ENCODE data around the gene RNPC3.
"Not testable (repeated sequence)": the region's sequence is repeated elsewhere in the genome, so short reads cannot be mapped to it uniquely, and the experiment has no call there.

The RNPC3 gene

GRCh38 chr1:103546496-103546895 lies 21.0 kb downstream of the RNPC3 start:
- TF ChIP-seq CTCF (IDR thresholded peaks at IDR 0.05; ENCODE audit: low read depth, low read length, missing control alignments) = no peak
- no peak for DNase-seq (ENCODE audit: extremely low read depth, low read depth)

GRCh38 chr1:103547840-103548239 lies 22.3 kb downstream of the RNPC3 start:
- no peak for TF ChIP-seq CTCF (IDR thresholded peaks at IDR 0.05; ENCODE audit: low read depth, low read length, missing control alignments)
- H3K4me3 ChIP-seq (replicated peaks; ENCODE audit: low read depth, low read length) = no peak overlapping the region
- DNase-seq (ENCODE audit: extremely low read depth, low read depth) = no peak

More at GRCh38 chr1:103546496-103546895, 21.0 kb downstream of the RNPC3 start:
- H3K4me3 ChIP-seq (replicated peaks; ENCODE audit: low read depth, low read length) = no peak overlapping the region

- TF ChIP-seq CTCF (IDR thresholded peaks at IDR 0.05; ENCODE audit: low read depth, low read length, missing control alignments) = no peak
- DNase-seq (ENCODE audit: extremely low read depth, low read depth) = no peak
- no peak overlapping the region for H3K4me3 ChIP-seq (replicated peaks; ENCODE audit: low read depth, low read length)
Observed at GRCh38 chr1:103560427-103560826, 34.9 kb downstream of the RNPC3 start.

- DNase-seq (ENCODE audit: extremely low read depth, low read depth); H3K4me3 ChIP-seq (replicated peaks; ENCODE audit: low read depth, low read length): not testable (repeated sequence)
Observed at GRCh38 chr1:103561124-103561523, 35.6 kb downstream of the RNPC3 start.

- no peak for TF ChIP-seq CTCF (IDR thresholded peaks at IDR 0.05; ENCODE audit: low read depth, low read length, missing control alignments)
- no peak for DNase-seq (ENCODE audit: extremely low read depth, low read depth)
- H3K4me3 ChIP-seq (replicated peaks; ENCODE audit: low read depth, low read length) = no peak overlapping the region
Observed at GRCh38 chr1:103561643-103562395, 36.3 kb downstream of the RNPC3 start.

- DNase-seq (ENCODE audit: extremely low read depth, low read depth) = no peak
- no peak overlapping the region for H3K4me3 ChIP-seq (replicated peaks; ENCODE audit: low read depth, low read length)
- no peak for TF ChIP-seq CTCF (IDR thresholded peaks at IDR 0.05; ENCODE audit: low read depth, low read length, missing control alignments)
Observed at GRCh38 chr1:103563056-103563455, 37.6 kb downstream of the RNPC3 start.

- H3K4me3 ChIP-seq (replicated peaks; ENCODE audit: low read depth, low read length) = no peak overlapping the region
- no peak for DNase-seq (ENCODE audit: extremely low read depth, low read depth)
- TF ChIP-seq CTCF (IDR thresholded peaks at IDR 0.05; ENCODE audit: low read depth, low read length, missing control alignments) = no peak
Observed at GRCh38 chr1:103569493-103569892, 44.0 kb downstream of the RNPC3 start.

GRCh38 chr1:103571289-103571688 lies 45.8 kb downstream of the RNPC3 start, which contains the start of gene AMY2B:
Gene AMY2B, plus strand, starts transcription at chr1:103571589. Its CDS starts 14 bp downstream, at chr1:103571603.
- H3K4me3 ChIP-seq (replicated peaks; ENCODE audit: low read depth, low read length); DNase-seq (ENCODE audit: extremely low read depth, low read depth): not testable (repeated sequence)

All from HFF-Myc (cell line).